ENCODE measurements around the gene DNAI4.

- TF ChIP-seq CTCF (IDR thresholded peaks at IDR 0.05) (no peak), POLR2A (IDR thresholded peaks at IDR 0.05) (no peak)
Measured at GRCh38 chr1:66833112-66833511, 91.5 kb downstream of the DNAI4 start.

Data from Peyer's patch (tissue), 4 donors.